Neural progenitor cell (in vitro differentiated cells): ENCODE measurements around the gene GNB1. TPM values are rescaled to one million over a fixed set of nuclear protein-coding genes. Genes with fewer than 3 reads are reported as not detected.

Experiments used
- DNase-seq: peaks from one replicate; pipeline ENCODE4 v3.0.0-alpha.2; 2016; ENCODE audit warnings: low spot score
- H2AFZ ChIP-seq: fragments of 200-600 bp; sonication (generic); replicated peaks from 2 replicates; pipeline ENCODE4 v1.6.1; 2016; ENCODE audit warnings: antibody characterized with exemption
- H3F3A ChIP-seq: fragments of 200-600 bp; sonication (generic); 2 replicates; pipeline ENCODE4 v1.6.1; 2016; ENCODE audit warnings: antibody characterized with exemption, low read depth
- H3K27ac ChIP-seq: fragments of 200-600 bp; sonication (generic); 2 replicates; pipeline ENCODE4 v1.5.1; 2016; ENCODE audit warnings: mild to moderate bottlenecking
- H3K27me3 ChIP-seq: fragments of 200-600 bp; sonication (generic); 2 replicates; pipeline ENCODE4 v1.6.1; 2016; ENCODE audit warnings: mild to moderate bottlenecking, moderate library complexity
- H3K36me3 ChIP-seq: fragments of 200-600 bp; sonication (generic); 2 replicates; pipeline ENCODE4 v1.5.1; 2016
- H3K4me1 ChIP-seq: fragments of 200-600 bp; sonication (generic); 2 replicates; pipeline ENCODE4 v1.6.1; 2016; ENCODE audit warnings: mixed run types
- H3K4me2 ChIP-seq: fragments of 200-600 bp; sonication (generic); 2 replicates; pipeline ENCODE4 v1.6.1; 2016
- H3K4me3 ChIP-seq: fragments of 200-600 bp; sonication (generic); 2 replicates; pipeline ENCODE4 v1.5.1; 2016
- H3K79me2 ChIP-seq: fragments of 200-600 bp; sonication (generic); 2 replicates; pipeline ENCODE4 v1.6.1; 2016; ENCODE audit warnings: low read depth
- H3K9ac ChIP-seq: fragments of 200-600 bp; sonication (generic); 2 replicates; pipeline ENCODE4 v1.6.1; 2016
- H3K9me3 ChIP-seq: fragments of 200-600 bp; sonication (generic); 2 replicates; pipeline ENCODE4 v1.5.1; 2016; ENCODE audit warnings: low read depth
- H4K20me1 ChIP-seq: fragments of 200-600 bp; sonication (generic); 2 replicates; pipeline ENCODE4 v1.6.1; 2016; ENCODE audit warnings: low read depth
- H3K27ac Mint-ChIP-seq: 3 replicates; pipeline ENCODE4 v1.8.0; 2021; ENCODE audit warnings: mixed read lengths
- H3K27me3 Mint-ChIP-seq: 2 replicates; pipeline ENCODE4 v1.8.0; 2022; ENCODE audit warnings: low read depth, mild to moderate bottlenecking, inconsistent platforms, moderate library complexity, mixed read lengths; ENCODE audit not compliant: insufficient read depth
- H3K36me3 Mint-ChIP-seq: 3 replicates; pipeline ENCODE4 v1.8.0; 2021; ENCODE audit warnings: mixed read lengths
- H3K4me1 Mint-ChIP-seq: 3 replicates; pipeline ENCODE4 v1.8.0; 2021; ENCODE audit warnings: mixed read lengths
- H3K4me3 Mint-ChIP-seq: 3 replicates; pipeline ENCODE4 v1.8.0; 2021; ENCODE audit warnings: mild to moderate bottlenecking, moderate library complexity, mixed read lengths
- H3K9me3 Mint-ChIP-seq: 3 replicates; pipeline ENCODE4 v1.8.0; 2020; ENCODE audit warnings: mixed read lengths
- EZH2 ChIP-seq: fragments of 200-600 bp; sonication (generic); IDR thresholded peaks from 2 replicates; pipeline ENCODE4 v1.6.1; 2017; ENCODE audit warnings: antibody characterized with exemption, mild to moderate bottlenecking, moderate library complexity
- EZH2phosphoT487 ChIP-seq: fragments of 200-600 bp; sonication (generic); IDR thresholded peaks from 2 replicates; pipeline ENCODE4 v1.6.1; 2017; ENCODE audit warnings: antibody characterized with exemption
- total RNA-seq: library from RNA; depleted of rRNA; stranded (reverse); fragments of >200 nt; gene quantifications from 2 replicates; pipeline ENCODE4 v1.2.3, GENCODE V29; 2015; ENCODE audit warnings: low replicate concordance
- TF ChIP-seq, protein P1 (sequence below): fragments of 200-600 bp; sonication (generic); IDR thresholded peaks from 2 replicates; pipeline ENCODE4 v1.5.1; 2017; ENCODE audit warnings: antibody characterized with exemption, mild to moderate bottlenecking

GNB1 gene
- total RNA-seq, 1 donor from 2014 or later, result 175 TPM

DNA sequence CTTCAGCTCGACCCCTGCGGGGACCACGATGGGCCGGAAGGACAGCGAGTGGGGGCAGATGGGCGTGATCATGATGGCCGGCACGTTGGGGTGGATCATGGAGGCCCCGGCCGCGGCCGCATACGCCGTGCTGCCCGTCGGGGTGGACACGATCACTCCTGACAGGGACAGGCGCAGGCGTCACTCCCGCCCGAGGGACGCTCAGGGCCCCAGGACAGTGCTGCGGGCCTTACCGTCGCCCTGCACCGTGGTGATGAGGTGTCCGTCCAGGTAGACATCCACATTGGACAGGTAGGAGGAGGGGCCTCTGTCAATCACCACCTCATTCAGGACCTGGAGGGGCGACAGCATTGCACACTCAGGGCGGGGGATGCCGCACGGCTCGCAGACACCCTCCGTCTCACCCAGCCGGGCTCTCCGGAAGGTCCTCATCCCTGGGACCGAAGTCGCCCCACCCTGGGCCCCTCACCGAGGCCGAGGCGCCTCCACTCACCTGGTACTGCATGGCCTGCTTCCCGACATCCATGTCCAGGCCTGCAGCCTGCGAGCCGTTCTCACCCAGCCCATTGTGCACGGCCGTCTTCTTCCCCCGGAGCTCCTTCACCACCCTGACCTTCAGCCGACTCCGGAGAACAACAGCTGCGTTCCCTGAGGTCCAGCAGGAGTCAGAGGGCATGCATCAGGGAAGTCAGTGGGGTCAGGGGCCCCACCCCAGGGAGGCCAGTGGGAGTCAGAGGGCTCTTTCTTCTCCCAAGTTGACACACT, 136.7 kb downstream of the GNB1 start:
- Histone ChIP-seq H3K36me3 (no peaks in the 10 kb centered on the region), H3K9ac (no peak overlapping the region), H2AFZ (no peak overlapping the region), H3K9me3 (no peaks in the 10 kb centered on the region), H3K79me2 (no peaks in the 10 kb centered on the region), H3F3A (no peaks in the 10 kb centered on the region), H3K27ac (no peak overlapping the region), H3K4me3 (no peak overlapping the region), H3K27me3 (no peaks in the 10 kb centered on the region), H3K4me1 (no peaks in the 10 kb centered on the region), H4K20me1 (peaks cover 11% of the 10 kb centered on the region), H3K4me2 (no peak overlapping the region)
- Mint-ChIP-seq H3K36me3 (peaks cover 9% of the 10 kb centered on the region), H3K4me1 (peaks cover 2% of the 10 kb centered on the region), H3K27ac (no peak overlapping the region), H3K9me3 (no peaks in the 10 kb centered on the region), H3K4me3 (no peak overlapping the region), H3K27me3 (peaks cover 4% of the 10 kb centered on the region)
- no peak for TF ChIP-seq EZH2phosphoT487
- TF ChIP-seq EZH2, result no peak
- TF ChIP-seq, protein P1, sequence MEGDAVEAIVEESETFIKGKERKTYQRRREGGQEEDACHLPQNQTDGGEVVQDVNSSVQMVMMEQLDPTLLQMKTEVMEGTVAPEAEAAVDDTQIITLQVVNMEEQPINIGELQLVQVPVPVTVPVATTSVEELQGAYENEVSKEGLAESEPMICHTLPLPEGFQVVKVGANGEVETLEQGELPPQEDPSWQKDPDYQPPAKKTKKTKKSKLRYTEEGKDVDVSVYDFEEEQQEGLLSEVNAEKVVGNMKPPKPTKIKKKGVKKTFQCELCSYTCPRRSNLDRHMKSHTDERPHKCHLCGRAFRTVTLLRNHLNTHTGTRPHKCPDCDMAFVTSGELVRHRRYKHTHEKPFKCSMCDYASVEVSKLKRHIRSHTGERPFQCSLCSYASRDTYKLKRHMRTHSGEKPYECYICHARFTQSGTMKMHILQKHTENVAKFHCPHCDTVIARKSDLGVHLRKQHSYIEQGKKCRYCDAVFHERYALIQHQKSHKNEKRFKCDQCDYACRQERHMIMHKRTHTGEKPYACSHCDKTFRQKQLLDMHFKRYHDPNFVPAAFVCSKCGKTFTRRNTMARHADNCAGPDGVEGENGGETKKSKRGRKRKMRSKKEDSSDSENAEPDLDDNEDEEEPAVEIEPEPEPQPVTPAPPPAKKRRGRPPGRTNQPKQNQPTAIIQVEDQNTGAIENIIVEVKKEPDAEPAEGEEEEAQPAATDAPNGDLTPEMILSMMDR, result no peak
- no peak for DNase-seq

DNA sequence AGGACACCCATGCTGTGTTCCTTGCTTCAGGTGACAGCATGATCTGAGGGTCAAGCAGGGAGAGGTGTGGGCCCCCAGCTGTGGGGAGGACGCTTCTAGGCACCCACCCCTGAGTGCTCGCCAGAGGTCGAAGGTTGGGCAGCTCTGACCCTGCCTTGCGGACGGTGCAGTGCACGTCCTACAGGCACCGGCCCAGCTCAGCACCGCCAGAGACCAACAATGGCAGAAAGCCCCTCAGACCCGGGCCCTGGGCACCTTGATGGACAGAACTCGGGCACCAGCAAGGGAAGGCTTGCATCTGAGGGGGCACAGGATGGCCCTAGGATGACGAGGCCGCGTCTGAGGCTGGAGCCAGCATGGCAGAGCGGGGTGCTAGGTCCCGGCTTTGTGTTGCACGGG, 137.3 kb downstream of the GNB1 start:
- no peak for DNase-seq
- no peaks in the 10 kb centered on the region for H3F3A ChIP-seq
- H3K9me3 Mint-ChIP-seq, result no peaks in the 10 kb centered on the region
- no peak overlapping the region for H3K27ac ChIP-seq
- no peak overlapping the region for H3K4me2 ChIP-seq
- no peak overlapping the region for H3K9ac ChIP-seq
- H3K27me3 Mint-ChIP-seq, result peaks cover 4% of the 10 kb centered on the region
- peaks cover 5% of the 10 kb centered on the region for H4K20me1 ChIP-seq
- no peak overlapping the region for H3K4me3 ChIP-seq
- H3K36me3 ChIP-seq, result no peaks in the 10 kb centered on the region
- no peak overlapping the region for H3K27ac Mint-ChIP-seq
- H3K79me2 ChIP-seq, result no peaks in the 10 kb centered on the region
- peaks cover 2% of the 10 kb centered on the region for H3K4me1 Mint-ChIP-seq
- TF ChIP-seq EZH2, result no peak
- TF ChIP-seq EZH2phosphoT487, result no peak
- TF ChIP-seq, protein P1, result no peak
- no peaks in the 10 kb centered on the region for H3K9me3 ChIP-seq
- H3K4me1 ChIP-seq, result no peaks in the 10 kb centered on the region
- H3K36me3 Mint-ChIP-seq, result peaks cover 9% of the 10 kb centered on the region
- H3K4me3 Mint-ChIP-seq, result no peak overlapping the region
- no peak overlapping the region for H2AFZ ChIP-seq
- no peaks in the 10 kb centered on the region for H3K27me3 ChIP-seq

DNA sequence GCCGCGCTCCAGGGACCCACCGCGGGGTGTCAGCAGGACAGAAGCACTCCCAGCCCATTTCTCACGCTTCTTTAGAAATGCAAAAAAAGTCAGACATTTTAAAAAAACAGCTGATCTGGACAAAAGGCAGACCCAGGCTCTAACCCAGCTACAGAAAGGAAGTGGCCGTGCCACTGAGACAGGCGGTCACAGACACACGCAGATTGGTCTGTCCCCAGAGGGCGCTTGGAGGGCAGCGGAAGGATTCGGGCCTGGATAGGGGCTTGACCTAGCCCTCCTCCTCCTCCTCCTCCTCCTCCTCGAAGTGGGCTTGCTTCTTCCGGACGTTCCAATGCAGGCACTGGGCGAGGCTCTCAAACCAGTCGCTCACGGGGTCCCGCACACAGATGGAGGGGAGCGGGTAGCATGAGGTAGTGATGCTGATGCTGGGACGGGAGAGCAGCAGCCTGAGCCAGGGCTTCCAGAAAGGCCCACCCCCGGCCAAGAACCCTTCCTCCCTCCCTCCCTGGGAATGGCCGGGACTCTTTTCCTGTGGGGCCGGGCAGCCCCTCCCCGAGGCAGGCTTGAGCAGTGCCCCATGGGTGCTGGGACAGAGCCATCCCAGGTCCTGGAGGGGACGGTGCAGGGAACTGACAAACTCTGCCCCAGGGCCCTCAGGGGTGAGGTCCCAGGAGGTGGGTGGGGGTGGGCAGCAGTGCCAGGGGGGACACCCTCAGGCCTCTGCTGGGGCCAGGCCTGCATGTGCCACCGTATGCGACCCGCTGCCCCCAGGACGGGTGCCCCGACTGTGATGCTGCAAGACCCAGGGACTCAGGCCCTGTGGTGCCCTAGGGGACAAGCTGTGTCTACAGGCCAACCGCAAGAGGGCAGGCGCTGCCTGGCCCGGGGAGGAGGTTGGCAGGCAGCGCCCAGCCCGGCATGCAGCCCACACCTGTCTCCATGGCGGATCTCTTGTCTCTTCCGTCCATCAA, 138.0 kb downstream of the GNB1 start:
- Mint-ChIP-seq H3K4me3 (no peak overlapping the region), H3K27ac (no peak overlapping the region), H3K9me3 (no peaks in the 10 kb centered on the region), H3K27me3 (peaks cover 4% of the 10 kb centered on the region), H3K4me1 (peaks cover 4% of the 10 kb centered on the region), H3K36me3 (peaks cover 5% of the 10 kb centered on the region)
- no peaks in the 10 kb centered on the region for H3K9me3 ChIP-seq
- no peaks in the 10 kb centered on the region for H3K36me3 ChIP-seq
- H3K79me2 ChIP-seq, result no peaks in the 10 kb centered on the region
- no peak for DNase-seq
- H3K27me3 ChIP-seq, result no peaks in the 10 kb centered on the region
- H3K4me2 ChIP-seq, result no peak overlapping the region
- H3K9ac ChIP-seq, result no peak overlapping the region
- no peak overlapping the region for H2AFZ ChIP-seq
- no peak overlapping the region for H3K27ac ChIP-seq
- TF ChIP-seq, protein P1, result no peak
- TF ChIP-seq EZH2phosphoT487 (no peak), EZH2 (no peak)
- H3K4me3 ChIP-seq, result no peak overlapping the region
- H4K20me1 ChIP-seq, result no peaks in the 10 kb centered on the region
- H3K4me1 ChIP-seq, result no peaks in the 10 kb centered on the region
- H3F3A ChIP-seq, result no peaks in the 10 kb centered on the region
